Right lobe of liver (tissue), 6 donors: ENCODE data around the gene LMX1B. TPM values are rescaled to one million over a fixed set of nuclear protein-coding genes. Genes with fewer than 3 reads are reported as not detected.

Experiments used
- ATAC-seq, 4 donors: fragments of 200-7000 bp; cut with Tn5 transposase; one replicate each; pipeline ENCODE4 v1.9.1; 2020; ENCODE audit warnings: mild to moderate bottlenecking in 4 of 4, moderate library complexity in 4 of 4
- DNase-seq, 3 donors: peaks; one replicate each; pipeline ENCODE4 v3.0.0-alpha.2; 2020
- H3K27ac ChIP-seq, 3 donors: fragments of 200-600 bp; one replicate each; pipeline ENCODE4 v1.8.0; 2022
- H3K27me3 ChIP-seq, 2 donors: fragments of 200-600 bp; one replicate each; pipeline ENCODE4 v1.8.0; 2022
- H3K36me3 ChIP-seq, 4 donors: fragments of 200-600 bp; sonication (generic) in 1 of 4; one replicate each; pipeline versions ENCODE4 v1.5.1 to v1.8.0; 2017 to 2022; ENCODE audit warnings: control low read depth in 1 of 4
- H3K4me1 ChIP-seq, 4 donors: fragments of 200-600 bp; sonication (generic) in 1 of 4; one replicate each; pipeline versions ENCODE4 v1.5.1 to v1.8.0; 2017 to 2022; ENCODE audit warnings: control low read depth in 1 of 4
- H3K4me3 ChIP-seq, 3 donors: fragments of 200-600 bp; one replicate each; pipeline ENCODE4 v1.8.0; 2022
- H3K9me3 ChIP-seq, 4 donors: fragments of 200-600 bp; sonication (generic) in 1 of 4; one replicate each; pipeline versions ENCODE4 v1.5.1 to v1.8.0; 2017 to 2022; ENCODE audit warnings: control low read depth in 1 of 4
- POLR2A ChIP-seq: fragments of 450-650 bp; IDR thresholded peaks from one replicate; pipeline ENCODE4 v1.6.1; 2017; ENCODE audit warnings: antibody characterized with exemption, mild to moderate bottlenecking
- WGBS: methylation state at CpG from one replicate; pipeline ENCODE4 v1.1.6; 2018; ENCODE audit warnings: low coverage, low lambda C conversion rate; ENCODE audit not compliant: insufficient coverage; ENCODE audit errors: missing lambda C conversion rate; 5-methylcytosine and 5-hydroxymethylcytosine counted together
- intact Hi-C, 2 donors: fragments of 100-400 bp; cut with DNase I; formaldehyde crosslinking; loops; one replicate each; pipeline versions ENCODE4 v1.11.2 to v1.14.1; 2022
- total RNA-seq, 6 experiments: library from RNA; depleted of rRNA in 2 of 6; stranded (reverse); fragments of >200 nt in 2 of 6; fragmentation: NEBNext Ultra II Directional in 3 of 6; extraction: Animal tissue kit (Norgen Biotek cat#: 25700) in 3 of 6; gene quantifications; one replicate each; pipeline versions ENCODE4 v1.1.0 to v1.2.4, GENCODE V29; 2016 to 2023
- TF ChIP-seq, protein P1 (sequence below), 4 donors: fragments of 200-600 bp in 3 of 4; fragments of 450-650 bp in 1 of 4; IDR thresholded peaks; one replicate each; pipeline versions ENCODE4 v1.5.1 to v1.8.0; 2016 to 2022; ENCODE audit warnings: antibody characterized with exemption in 4 of 4, mild to moderate bottlenecking in 2 of 4
- donor health status: DM: no; HTN: yes; CAD: no.
- donor health status: DM: no; HTN: no; CAD: no.
- donor health status: DM: no; HTN: no; CAD: no.
- donor health status: DM: no; HTN: yes; CAD: no.
- donor health status: DM: no; HTN: yes; CAD: no.

LMX1B gene
- total RNA-seq, 6 experiments from 2014 or later, result not detected

DNA sequence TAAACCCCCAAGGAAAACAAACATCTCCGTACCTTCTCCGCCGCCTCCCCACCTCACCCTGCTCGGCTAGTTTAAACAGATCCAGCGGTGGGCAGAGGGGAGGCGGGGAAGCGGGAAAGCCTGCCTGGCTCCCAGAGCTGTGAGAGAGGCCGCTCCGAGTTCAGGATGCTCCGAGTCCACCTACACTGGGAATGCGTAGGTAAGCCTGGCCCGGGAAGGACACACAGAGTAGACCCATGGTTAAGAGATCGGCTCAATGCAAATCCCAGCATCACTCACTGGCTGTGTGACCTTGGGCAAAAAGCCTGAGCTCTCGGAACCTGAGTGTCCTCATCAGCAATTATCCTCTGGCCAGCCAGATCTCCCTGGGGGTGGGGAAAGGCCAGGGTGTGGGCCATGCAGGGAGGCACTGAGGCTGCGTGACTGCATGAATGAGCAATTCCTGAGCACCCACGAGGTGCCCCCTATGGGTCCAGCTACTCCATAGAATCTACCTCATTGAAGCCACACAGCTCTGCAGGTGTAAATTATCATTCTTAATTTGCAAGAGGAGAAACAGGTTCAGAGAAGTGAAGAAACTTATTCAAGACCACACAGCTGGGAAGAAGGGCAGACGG is 30.5 kb upstream of the LMX1B start:
- 29% methylated on average over 11 of the region's 17 CpGs for WGBS
- TF ChIP-seq POLR2A, result no peak
- TF ChIP-seq, protein P1, sequence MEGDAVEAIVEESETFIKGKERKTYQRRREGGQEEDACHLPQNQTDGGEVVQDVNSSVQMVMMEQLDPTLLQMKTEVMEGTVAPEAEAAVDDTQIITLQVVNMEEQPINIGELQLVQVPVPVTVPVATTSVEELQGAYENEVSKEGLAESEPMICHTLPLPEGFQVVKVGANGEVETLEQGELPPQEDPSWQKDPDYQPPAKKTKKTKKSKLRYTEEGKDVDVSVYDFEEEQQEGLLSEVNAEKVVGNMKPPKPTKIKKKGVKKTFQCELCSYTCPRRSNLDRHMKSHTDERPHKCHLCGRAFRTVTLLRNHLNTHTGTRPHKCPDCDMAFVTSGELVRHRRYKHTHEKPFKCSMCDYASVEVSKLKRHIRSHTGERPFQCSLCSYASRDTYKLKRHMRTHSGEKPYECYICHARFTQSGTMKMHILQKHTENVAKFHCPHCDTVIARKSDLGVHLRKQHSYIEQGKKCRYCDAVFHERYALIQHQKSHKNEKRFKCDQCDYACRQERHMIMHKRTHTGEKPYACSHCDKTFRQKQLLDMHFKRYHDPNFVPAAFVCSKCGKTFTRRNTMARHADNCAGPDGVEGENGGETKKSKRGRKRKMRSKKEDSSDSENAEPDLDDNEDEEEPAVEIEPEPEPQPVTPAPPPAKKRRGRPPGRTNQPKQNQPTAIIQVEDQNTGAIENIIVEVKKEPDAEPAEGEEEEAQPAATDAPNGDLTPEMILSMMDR (IDR thresholded peaks at IDR 0.05), result no peak
- DNase-seq, result no peak

DNA sequence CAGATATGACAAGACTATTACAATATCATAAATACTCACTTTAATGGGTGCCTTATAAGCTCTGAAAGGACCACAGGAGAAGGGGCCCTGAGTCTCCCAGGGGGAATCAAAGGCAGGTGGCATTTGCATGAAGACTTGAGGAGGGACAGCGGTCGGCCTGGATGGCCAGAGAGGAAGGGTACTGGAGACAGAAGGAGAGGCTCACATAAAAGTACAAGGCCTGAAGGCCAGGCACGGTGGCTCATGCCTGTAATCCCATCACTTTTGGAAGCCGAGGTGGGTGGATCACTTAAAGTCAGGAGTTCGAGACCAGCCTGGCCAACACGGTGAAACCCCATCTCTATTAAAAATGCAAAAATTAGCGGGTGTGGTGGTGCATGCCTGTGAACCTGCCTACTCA is 29.1 kb upstream of the LMX1B start:
- Histone ChIP-seq H3K27me3 (no peaks in the 10 kb centered on the region), H3K36me3 (no peaks in the 10 kb centered on the region), H3K4me1 (no peaks in the 10 kb centered on the region), H3K9me3 (no peaks in the 10 kb centered on the region), H3K27ac (no peak overlapping the region), H3K4me3 (no peak overlapping the region)
- no peak for TF ChIP-seq POLR2A
- TF ChIP-seq, protein P1 (IDR thresholded peaks at IDR 0.05), result no peak
- ATAC-seq (no peak), DNase-seq (no peak)
- intact Hi-C loops, result no loop called here
- 90% methylated on average over 5 of the region's 7 CpGs for WGBS

More for the DNA sequence above, 30.5 kb upstream of the LMX1B start:
- Histone ChIP-seq H3K4me1 (no peaks in the 10 kb centered on the region), H3K36me3 (no peaks in the 10 kb centered on the region), H3K4me3 (no peak overlapping the region), H3K27me3 (no peaks in the 10 kb centered on the region), H3K27ac (no peak overlapping the region), H3K9me3 (no peaks in the 10 kb centered on the region)
- intact Hi-C loops, result no loop called here
- no peak for ATAC-seq

DNA sequence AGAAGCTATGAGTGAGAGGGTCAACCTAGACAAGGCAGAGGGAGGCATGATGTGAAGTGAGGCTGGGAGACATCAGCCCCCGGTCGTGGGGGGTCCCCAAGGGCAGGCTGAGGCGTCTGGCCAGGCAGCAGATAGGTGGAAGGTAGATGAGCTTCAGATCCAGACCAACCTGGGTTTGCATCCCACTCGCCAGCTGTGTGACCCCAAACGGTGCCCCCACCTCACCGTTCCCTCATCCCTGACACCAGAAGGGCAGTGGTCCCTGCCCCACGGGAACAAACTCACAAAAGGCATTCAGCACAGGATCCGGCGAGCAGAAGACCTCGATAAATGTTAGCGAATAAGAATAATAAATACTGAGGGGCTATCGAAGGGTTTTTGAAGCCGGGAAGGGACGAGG is 27.5 kb upstream of the LMX1B start:
- ATAC-seq (no peak), DNase-seq (no peak)
- H3K27ac ChIP-seq, result no peak overlapping the region
- H3K4me3 ChIP-seq, result no peak overlapping the region
- H3K9me3 ChIP-seq, result no peaks in the 10 kb centered on the region
- H3K4me1 ChIP-seq, result no peaks in the 10 kb centered on the region
- intact Hi-C loops, result no loop called here
- WGBS, result 68% methylated on average over 9 of the region's 14 CpGs
- H3K36me3 ChIP-seq, result no peaks in the 10 kb centered on the region
- TF ChIP-seq, protein P1 (IDR thresholded peaks at IDR 0.05), result no peak
- no peak for TF ChIP-seq POLR2A
- no peaks in the 10 kb centered on the region for H3K27me3 ChIP-seq

DNA sequence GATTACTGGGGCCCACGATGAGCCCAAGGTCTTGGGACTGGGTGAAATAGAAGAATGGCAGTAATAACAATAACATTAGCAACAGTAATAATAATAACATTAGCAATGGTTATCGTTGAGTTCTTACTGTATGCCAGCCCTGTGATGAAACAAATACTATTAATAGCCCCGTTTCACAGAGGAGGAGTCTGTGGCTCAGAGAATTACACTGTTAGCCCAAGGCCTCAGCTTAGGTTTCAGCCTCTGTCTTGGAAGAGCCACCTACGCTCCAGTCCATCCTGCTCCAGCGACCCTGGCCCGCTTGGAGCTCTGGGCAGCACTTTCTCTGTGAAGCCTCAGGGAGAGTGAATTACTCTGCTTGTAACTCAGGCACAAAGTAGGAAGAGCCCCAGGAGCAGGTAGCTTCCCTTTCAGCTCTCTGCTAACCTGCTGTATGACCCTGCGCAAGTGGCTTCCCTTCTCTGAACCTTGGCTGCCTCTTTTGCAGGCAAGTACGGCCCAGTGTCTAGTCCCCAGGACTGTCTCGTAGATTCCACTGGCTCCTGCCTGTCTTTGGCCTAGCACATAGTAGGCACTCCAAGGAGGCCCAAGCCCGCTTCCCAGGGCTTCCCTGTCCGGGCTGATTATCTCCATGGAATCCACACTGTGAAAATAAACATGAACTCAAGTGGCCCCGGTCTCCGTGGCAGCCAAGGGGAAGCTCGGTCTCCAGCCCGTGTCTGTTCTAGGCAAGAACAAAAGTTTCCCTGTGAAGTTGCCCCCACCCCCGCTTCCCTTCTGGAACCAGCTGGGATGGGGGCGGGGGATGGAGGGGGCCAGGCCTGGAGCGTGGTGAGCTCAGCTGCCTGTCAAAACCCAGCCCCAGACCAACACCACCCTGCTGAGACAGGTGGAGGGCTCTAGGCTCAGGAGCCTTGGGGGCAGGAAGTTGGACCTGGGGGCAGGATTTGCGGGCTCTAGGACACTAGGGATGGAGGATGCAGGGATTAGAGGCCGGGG is 26.2 kb upstream of the LMX1B start:
- ATAC-seq, result peak; percentile 36 to 58 (median 42)
- Histone ChIP-seq H3K27ac (no peak overlapping the region), H3K4me1 (no peaks in the 10 kb centered on the region), H3K9me3 (no peaks in the 10 kb centered on the region), H3K27me3 (no peaks in the 10 kb centered on the region), H3K36me3 (no peaks in the 10 kb centered on the region), H3K4me3 (no peak overlapping the region)
- DNase-seq, result no peak
- no peak for TF ChIP-seq POLR2A
- TF ChIP-seq, protein P1 (IDR thresholded peaks at IDR 0.05), result no peak
- 41% methylated on average over 12 of the region's 20 CpGs for WGBS
- intact Hi-C loops, result no loop called here
